ENCODE measurements around the gene LILRA6. TPM values are rescaled to one million over a fixed set of nuclear protein-coding genes. Genes with fewer than 3 reads are reported as not detected.
"Not testable (repeated sequence)": the region's sequence is repeated elsewhere in the genome, so short reads cannot be mapped to it uniquely, and the experiment has no call there.

The LILRA6 gene
- total RNA-seq, 1 donor from 2014 or later = 1.6 TPM

DNA sequence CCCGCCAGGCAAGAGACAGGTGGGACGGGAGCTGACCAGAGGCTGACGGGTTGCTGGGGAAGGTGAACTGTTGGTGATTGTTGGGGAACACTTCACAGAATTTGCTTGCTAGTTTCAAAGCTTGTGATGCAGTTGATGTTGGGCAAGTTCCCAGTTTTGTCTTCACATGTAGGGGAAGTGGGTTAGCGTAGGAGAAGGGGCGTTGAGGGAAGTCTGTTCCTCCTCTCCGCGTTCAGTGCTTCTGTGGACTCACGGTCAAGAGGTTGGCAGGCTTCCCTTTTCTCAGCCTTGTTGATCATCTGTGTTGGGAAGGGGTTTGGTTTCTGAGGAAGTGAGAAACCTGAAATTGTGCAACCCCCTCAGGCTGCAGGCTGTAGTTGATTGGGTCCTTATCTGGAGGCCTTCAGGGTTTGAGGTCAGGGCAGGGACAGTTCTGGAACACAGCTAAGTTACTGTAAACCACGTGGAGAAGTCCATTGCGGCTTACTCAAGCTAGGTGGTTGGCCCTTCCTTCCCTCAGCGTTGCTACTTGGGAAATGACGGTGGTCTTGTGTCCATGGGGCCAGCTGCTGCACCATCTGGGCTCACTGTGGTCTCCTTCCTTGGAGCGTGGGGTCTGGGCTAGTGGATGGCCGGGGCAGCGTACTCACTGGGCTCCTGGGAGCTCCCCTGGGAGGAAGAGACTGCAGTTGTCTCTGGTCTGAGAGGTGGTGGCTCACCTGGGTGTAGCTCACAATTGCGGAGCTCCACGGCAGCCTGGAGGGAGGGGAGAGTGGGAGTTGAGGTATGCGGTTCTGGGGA lies 34.4 kb downstream of the LILRA6 start:
- DNase-seq (ENCODE audit: low spot score) = peak; percentile 63

DNA sequence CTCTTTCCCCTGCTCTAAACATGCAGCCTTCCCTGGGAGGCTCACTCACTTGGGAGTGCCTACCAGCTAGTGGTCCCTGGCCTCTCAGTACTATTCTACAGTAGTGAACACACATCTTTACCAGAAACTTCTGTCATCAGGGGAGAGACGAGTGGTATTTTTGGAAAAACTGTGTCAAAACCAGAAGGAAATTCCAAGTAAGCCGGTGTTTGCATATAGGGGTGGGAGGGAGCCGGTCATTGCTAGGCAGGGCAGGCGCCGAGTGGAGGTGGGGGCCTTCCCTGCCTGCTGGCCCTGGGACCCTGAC lies 35.0 kb downstream of the LILRA6 start:
- DNase-seq (ENCODE audit: low spot score) = no peak

DNA sequence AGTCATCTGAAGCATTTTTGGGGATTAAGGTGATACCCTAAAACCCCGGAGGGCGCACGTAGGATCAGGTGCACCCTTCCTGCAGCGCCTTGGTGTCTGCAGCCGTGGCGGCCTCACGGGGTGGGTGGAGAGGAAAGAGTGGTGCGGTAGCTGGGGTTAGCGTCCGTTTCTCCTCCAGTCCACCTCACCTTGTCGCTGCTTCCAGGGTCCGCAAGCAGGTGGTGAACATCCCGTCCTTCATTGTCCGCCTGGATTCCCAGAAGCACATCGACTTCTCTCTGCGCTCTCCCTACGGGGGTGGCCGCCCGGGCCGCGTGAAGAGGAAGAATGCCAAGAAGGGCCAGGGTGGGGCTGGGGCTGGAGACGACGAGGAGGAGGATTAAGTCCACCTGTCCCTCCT lies 35.4 kb downstream of the LILRA6 start:
- not testable (repeated sequence) for DNase-seq (ENCODE audit: low spot score)

DNA sequence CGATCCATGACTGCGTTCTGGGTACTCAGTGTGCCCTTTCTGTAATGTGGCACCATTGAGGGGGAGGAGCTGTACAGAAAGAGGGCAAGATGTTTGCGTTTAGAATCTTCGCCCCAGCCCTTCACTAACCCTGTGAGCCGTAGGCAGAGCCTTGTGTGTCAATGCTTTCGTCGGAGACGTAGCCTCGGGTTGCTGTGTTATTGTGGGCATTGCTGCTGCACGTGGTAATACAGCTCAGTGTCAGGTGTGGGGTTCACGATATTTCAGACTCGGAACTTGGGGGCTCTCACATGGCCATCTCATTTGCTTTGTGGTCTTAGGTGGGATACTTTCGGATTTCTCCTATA lies 35.8 kb downstream of the LILRA6 start:
- DNase-seq (ENCODE audit: low spot score) = no peak

DNA sequence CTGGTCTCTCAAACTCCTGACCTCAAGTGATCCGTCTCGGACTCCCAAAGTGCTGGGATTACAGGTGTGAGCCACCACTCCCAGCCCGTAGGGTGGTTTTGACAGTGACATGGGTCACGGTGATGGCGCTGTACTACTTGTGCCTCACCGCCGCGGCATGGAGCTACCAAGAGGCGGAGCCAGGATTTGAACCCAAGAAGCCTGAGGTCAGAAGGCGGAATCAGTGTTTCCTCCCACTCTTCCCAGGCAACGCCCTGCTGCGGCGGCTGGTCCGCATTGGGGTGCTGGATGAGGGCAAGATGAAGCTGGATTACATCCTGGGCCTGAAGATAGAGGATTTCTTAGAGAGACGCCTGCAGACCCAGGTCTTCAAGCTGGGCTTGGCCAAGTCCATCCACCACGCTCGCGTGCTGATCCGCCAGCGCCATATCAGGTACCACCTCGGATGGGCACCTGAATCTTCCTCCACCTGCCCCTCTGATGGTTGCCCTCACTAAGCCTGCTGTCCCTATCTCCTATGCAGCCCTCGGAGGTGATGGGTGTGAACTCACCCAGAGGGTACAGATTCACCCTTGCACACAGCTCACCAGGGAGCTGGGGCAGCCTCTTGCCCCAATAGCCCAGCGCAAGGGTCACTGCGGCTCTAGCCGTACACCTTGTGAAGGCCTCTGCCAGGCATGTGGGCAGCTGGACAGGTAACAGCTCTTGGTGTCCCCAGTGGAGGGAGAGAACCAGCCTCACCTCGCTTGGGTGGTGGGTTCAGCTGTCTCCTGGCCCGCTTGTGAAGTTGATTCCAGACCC lies 36.4 kb downstream of the LILRA6 start:
- no peak for DNase-seq (ENCODE audit: low spot score)

DNA sequence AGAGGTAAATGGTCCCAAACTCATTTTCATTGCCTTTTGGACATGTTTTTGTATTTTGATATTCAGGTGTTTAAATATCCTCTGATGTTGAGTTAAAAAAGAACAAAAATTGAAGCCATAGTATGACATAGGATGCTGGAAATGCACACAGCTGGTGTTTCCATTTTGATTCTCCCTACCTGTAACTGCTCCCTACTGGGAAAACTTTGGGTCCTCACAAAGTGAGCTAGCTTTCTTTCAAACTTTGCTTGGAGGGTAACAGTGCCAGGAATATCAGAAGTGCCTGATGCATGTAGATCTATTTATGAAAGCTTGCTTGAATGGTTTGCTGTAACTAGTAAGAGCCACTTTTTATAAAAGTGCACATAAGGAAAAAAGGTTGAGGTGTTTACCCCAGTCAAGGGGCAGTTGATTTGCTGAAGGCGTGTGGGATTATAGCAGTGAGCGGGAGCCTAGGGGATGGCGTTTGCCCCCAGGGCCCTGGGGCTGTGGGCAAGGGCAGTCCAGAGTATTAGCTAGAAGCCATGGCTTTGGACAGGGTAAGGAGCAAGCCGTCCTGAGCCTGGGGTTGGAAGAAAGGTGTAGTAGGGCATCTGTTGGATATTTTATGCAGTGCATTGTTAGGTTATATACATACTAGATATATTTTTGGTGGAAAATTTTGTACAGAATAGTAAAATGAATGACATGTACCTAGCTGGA lies 37.7 kb downstream of the LILRA6 start:
- no peak for DNase-seq (ENCODE audit: low spot score)

DNA sequence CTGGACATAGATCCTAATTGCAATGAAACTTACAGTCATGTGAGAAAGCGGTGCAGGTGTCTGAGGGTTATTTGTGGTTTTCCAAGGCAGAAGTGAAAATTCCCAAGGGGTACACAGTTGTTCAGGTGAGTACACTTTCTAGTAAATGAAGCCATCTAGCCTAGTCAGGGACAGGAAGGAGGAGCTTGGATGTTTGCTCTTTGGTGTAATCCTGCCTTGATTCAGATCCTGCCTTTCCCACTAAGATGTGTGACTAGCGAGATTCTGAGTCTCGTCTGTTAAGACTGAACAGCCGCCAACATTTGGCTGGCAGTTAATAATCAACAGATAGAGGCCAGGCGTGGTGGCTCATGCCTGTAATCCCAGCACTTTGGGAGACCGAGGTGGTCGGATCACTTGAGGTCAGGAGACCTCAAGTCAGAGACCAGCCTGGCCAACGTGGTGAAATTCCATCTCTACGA lies 39.4 kb downstream of the LILRA6 start:
- DNase-seq (ENCODE audit: low spot score) = no peak

DNA sequence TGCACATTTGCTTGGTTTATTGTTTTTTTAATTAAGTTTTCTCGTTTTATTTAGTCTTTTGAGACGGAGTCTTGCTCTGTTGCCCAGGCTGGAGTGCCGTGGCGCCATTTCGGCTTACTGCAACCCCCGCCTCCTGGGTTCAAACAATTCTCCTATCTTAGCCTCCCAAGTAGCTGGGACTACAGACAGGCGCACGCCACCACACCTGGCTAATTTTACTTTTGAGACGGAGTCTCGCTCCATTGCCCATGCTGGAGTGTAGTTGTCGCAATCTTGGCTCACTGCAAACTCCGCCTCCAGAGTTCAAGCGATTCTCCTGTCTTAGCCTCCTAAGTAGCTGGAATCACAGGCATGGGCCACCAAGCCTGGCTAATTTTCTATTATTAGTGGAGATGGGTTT lies 40.6 kb downstream of the LILRA6 start:
- no peak for DNase-seq (ENCODE audit: low spot score)

DNA sequence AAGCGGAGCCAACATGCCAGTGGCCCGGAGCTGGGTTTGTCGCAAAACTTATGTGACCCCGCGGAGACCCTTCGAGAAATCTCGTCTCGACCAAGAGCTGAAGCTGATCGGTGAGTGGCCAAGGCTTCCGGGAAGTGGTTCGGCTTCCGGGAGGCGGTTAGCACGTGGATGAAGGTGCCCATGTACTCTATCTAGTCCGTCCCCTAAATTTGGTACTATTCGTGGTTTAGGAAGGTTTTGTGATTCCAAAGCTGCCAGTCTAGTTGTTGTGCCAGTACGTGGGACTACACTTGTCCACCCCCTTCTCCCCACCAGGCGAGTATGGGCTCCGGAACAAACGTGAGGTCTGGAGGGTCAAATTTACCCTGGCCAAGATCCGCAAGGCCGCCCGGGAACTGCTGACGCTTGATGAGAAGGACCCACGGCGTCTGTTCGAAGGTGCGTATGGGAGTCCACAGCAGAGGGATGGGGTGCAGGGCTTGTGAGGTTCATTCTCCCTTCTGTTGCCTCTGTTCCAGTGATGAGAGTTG lies 41.4 kb downstream of the LILRA6 start:
- DNase-seq (ENCODE audit: low spot score) = no peak

DNA sequence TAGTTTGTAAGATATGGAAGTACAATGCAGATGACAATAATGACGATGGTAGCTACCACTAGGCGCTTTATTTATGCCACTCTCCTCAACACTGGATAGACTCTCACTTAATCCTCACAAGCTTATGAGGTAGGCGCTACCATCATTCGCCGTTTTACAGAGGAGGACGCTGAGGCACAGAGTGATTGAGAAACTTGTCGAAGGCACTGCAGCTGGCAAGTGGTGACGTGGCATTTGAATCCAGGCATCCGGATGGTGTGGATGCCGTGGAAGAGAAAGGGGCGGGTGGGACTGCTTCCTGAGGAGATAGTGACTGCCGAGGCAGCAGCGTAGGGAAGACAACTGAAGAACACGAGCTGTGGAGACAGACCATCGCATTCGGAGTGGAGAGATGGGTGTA lies 43.2 kb downstream of the LILRA6 start:
- no peak for DNase-seq (ENCODE audit: low spot score)

DNA sequence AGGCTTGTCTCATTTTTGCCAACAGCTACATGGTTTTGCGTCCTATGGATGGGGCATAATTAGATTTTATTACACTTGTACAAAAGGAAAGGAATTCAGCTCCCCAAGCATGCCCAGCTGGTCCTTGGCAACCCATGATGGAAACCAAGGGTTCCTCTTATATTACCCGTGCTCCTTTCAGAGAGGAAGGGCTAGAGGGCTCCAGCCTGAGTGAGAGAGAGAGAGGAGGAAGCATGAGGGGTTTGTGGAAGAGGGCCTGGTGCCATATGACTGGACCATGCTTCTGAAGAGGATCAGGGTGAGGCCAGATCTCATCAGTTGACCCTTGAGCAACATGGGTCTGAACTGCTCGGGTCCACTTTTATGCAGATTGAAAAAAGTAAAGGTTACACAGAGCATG lies 45.5 kb downstream of the LILRA6 start:
- no peak for DNase-seq (ENCODE audit: low spot score)

DNA sequence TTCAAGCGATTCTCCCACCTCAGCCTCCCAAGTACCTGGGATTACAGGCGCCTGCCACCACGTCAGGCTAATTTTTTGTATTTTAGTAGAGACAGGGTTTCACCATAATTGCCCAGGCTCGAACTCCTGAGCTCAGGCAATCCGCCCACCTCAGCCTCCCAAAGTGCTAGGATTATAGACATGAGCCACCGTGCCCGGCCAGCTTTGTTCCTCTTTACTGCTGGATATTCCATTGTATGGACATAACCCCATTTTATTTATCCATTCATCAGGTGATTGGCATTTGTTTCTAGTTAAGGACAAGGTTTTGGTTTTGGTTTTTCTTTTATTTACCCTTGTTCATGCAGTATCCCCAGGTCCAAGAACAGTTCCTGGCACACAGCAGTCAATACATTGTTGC lies 46.1 kb downstream of the LILRA6 start:
- DNase-seq (ENCODE audit: low spot score) = no peak

DNA sequence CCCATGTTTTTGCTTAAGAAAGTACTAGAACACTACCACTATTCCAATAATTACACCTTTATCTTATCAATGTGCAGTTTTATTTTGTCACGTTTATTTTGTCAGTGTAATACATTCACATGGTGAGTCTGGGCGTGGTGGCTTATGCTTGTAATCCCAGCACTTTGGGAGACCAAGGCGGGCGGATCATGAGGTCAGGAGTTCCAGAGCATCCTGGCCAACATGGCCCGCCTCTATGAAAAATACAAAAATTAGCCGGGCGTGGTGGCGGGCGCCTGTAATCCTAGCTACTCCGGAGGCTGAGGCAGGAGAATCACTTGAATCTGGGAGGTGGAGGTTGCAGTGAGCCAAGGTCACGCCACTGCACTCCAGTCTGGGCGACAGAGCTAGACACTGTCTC lies 48.1 kb downstream of the LILRA6 start:
- DNase-seq (ENCODE audit: low spot score) = not testable (repeated sequence)

DNA sequence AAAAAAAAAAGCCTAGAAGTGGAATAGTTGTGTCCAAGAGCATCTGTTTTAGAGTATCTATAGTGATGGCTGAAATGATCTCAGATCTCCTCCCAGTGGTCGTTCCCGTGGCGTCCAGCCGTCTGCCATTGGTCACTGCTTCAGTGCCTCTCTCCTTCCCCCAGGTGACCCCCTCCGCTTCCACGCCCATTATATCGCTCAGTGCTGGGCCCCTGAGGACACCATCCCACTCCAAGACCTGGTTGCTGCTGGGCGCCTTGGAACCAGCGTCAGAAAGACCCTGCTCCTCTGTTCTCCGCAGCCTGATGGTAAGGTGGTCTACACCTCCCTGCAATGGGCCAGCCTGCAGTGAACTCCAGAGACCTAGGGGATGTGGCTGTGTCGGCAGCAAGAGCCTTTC lies 49.6 kb downstream of the LILRA6 start:
- DNase-seq (ENCODE audit: low spot score) = no peak

DNA sequence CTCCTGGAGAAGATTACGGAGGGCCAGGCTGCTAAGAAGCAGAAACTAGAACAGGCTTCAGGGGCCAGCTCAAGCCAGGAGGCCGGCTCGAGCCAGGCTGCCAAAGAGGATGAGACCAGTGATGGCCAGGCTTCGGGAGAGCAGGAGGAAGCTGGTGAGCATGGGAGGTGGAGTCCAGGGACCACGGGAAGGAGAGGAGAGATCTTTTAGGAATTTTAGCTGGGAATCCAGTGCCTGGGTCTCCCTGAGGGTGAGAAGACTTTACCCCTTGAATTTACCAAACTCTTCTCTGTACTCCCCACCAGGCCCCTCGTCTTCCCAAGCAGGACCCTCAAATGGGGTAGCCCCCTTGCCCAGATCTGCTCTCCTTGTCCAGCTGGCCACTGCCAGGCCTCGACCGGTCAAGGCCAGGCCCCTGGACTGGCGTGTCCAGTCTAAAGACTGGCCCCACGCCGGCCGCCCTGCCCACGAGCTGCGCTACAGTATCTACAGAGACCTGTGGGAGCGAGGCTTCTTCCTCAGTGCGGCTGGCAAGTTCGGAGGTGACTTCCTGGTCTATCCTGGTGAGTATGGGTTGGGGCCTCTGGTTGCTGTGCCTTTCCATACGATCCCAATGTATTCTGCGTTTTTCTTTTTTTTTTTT lies 50.7 kb downstream of the LILRA6 start:
- DNase-seq (ENCODE audit: low spot score) = no peak

DNA sequence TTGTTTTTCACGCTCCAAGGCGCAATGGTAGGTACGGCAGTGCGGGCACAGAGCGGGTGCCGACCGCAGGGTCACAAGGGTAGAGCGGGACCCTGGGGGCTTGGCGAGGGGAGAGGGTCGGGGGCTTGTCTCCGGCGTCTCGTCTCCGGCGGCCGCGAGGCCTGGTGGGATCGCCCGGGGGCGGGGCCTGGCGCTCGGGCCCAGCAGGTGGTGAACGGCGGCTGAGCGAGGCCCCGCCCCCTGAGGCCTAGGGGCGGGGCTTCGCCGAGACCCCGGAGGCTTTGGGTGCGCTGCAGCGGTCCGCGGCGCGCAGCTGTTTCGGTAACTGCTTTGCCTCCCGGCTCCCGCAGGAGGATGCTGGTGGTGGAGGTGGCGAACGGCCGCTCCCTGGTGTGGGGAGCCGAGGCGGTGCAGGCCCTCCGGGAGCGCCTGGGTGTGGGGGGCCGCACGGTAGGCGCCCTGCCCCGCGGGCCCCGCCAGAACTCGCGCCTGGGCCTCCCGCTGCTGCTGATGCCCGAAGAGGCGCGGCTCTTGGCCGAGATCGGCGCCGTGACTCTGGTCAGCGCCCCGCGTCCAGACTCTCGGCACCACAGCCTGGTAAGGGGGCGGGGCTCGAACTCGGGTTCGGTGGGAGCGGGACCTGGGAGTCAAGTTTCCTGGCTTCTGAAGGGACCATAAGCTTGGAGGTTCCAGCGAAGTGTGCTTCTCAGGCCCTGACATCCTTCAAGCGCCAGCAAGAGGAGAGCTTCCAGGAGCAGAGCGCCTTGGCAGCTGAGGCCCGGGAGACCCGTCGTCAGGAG lies 51.4 kb downstream of the LILRA6 start, which contains the start of gene TSEN34:
Gene TSEN34, plus strand, starts transcription at position 298 of the 800 bp plus-strand sequence. Its CDS starts 57 bp downstream, at position 355.
- no peak for DNase-seq (ENCODE audit: low spot score)

DNA sequence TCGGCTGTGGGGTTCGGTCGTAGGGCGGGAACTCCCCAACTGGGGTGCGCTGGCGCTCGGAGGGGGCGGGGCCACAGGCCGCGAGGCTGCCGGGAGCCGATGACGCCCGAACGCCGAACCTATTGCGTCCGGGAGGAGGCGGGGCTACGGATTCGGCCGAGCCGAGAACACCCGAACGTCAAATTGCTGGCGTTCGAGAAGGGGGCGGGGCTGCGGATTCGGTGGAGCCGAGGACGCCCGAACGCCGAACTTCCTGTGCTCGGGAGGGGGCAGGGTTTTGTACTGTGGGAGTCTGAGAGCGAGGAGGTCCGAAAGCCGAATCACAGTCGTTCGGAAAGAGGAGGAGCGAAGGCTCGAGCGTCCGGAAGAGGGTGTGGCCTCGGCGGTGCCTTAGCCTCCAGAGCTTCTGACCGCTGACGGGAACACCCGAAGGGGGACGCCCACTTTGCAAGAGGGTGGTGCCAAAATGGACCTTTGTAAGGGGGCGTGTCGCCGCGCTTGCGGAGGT lies 52.0 kb downstream of the LILRA6 start:
- DNase-seq (ENCODE audit: low spot score) = peak; percentile 100

DNA sequence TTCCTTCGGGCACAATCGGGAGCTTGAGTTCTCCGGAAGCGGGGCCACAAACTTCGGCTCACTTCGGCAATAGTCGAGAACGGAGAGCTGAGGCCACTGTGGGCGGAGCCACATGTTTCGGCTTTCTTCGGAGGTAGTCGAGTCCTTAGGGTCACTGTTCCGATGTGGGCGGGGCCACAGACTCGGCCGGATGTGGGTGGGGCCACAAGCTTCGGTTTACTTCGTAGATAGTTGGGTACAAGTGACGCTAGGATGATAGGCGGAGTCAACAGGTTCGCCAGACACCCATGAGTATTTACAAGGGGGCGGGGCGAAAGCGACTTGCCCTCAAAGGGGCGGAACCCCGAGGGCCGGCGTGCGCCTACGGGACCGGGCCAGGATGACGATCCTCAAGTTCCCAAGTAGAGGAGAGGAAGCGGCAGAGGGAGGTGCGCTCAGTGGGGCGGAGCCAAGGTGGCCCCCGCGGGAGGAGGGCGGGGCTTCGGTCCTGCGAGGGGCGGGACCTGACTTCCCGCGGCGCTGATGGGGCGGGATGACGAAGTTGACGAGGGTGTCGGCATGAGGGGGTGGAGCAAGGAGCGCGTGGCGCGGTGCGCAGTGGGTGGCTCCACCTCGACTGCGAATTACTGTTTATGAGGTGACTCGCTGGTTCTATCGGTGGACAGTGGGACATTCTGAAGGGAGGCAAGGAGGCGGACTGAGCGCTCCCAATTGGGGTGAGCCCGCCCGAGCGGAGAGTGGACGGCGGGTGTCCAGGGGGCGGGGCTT lies 52.7 kb downstream of the LILRA6 start:
- DNase-seq (ENCODE audit: low spot score) = peak; percentile 100

DNA sequence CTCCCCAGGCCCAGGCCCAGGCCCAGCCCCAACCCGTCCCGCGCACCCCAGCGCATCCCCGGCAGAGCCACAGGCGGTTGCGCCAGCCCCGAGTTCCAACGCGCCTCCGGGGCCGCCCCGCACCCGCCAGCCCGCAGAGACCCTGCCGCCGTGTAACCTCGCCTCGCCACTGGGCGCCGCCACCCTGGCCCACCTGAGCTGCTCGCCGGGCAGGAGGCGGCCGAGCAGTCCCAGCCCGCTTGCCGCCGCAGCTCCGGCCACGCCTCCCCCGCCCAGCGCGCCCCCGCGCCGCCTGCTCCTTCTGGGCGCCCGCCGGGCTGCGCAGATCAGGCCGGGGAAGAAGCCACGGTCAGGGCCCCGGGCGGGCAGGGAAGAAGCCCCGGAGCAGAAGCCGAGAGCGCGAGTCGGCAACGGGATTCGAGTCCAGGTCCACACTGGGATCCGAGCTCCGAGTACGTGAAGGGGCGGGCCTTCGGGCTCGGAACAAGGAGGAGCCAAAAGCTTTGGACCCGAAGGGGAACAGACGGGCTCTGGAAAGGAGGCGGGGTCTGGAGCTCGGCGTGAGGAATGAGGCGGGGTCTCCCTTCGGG lies 53.4 kb downstream of the LILRA6 start, which contains the start of gene MBOAT7:
Gene MBOAT7, minus strand, starts transcription at position 436 of the 590 bp plus-strand sequence. CDS start 1,072 bp downstream, outside the sequence.
- DNase-seq (ENCODE audit: low spot score) = no peak
